Measurements from ENCODE around the gene ENTPD6. TPM values are rescaled to one million over a fixed set of nuclear protein-coding genes. Genes with fewer than 3 reads are reported as not detected.

ENTPD6 gene
- total RNA-seq, 2 experiments from 2014 or later: 39.4 to 42.8 TPM

- TF ChIP-seq CTCF (IDR thresholded peaks at IDR 0.05): no peak
- ChIA-PET POLR2A (no interaction called here), CTCF (interaction anchor here (1.5 kb wide), 1 partner anchor 26 kb away, joined by 4 read pairs; no protein-coding TSS in a partner anchor)
- Mint-ChIP-seq H3K4me3 (no peak overlapping the region), H3K27ac (no peak overlapping the region), H3K27me3 (no peaks in the 10 kb centered on the region), H3K36me3 (ENCODE audit: low read depth) (peaks cover 19% of the 10 kb centered on the region), H3K4me1 (ENCODE audit: low read depth) (peaks cover 8% of the 10 kb centered on the region), H3K9me3 (no peaks in the 10 kb centered on the region)
- DNase-seq (no peak), ATAC-seq (no peak)
- intact Hi-C loops (cut with micrococcal nuclease): no loop called here
Observed at GRCh38 chr20:25269833-25270170, 74.3 kb downstream of the ENTPD6 start.

- H3K36me3 Mint-ChIP-seq (ENCODE audit: low read depth): peaks cover 22% of the 10 kb centered on the region
Observed at GRCh38 chr20:25270829-25271251, 75.3 kb downstream of the ENTPD6 start.

GRCh38 chr20:25271486-25272222 lies 76.1 kb downstream of the ENTPD6 start:
- no peak for TF ChIP-seq CTCF (IDR thresholded peaks at IDR 0.05)
- no peak overlapping the region for H3K4me3 Mint-ChIP-seq
- CTCF ChIA-PET: interaction anchor here (1.2 kb wide), 1 partner anchor 11 kb away, joined by 3 read pairs; no protein-coding TSS in a partner anchor
- peaks cover 6% of the 10 kb centered on the region for H3K4me1 Mint-ChIP-seq (ENCODE audit: low read depth)
- DNase-seq (no peak), ATAC-seq (no peak)
- no peak overlapping the region for H3K27ac Mint-ChIP-seq
- H3K27me3 Mint-ChIP-seq: no peaks in the 10 kb centered on the region
- intact Hi-C loops (cut with micrococcal nuclease): no loop called here
- POLR2A ChIA-PET: no interaction called here
- no peaks in the 10 kb centered on the region for H3K9me3 Mint-ChIP-seq
- H3K36me3 Mint-ChIP-seq (ENCODE audit: low read depth): peaks cover 22% of the 10 kb centered on the region

More at GRCh38 chr20:25270829-25271251, 75.3 kb downstream of the ENTPD6 start:
- H3K4me3 Mint-ChIP-seq: no peak overlapping the region
- intact Hi-C loops (cut with micrococcal nuclease): no loop called here
- no peak for DNase-seq
- ChIA-PET CTCF (no interaction called here), POLR2A (no interaction called here)
- H3K27ac Mint-ChIP-seq: no peak overlapping the region
- H3K4me1 Mint-ChIP-seq (ENCODE audit: low read depth): peaks cover 8% of the 10 kb centered on the region
- no peak for ATAC-seq
- no peaks in the 10 kb centered on the region for H3K27me3 Mint-ChIP-seq
- no peaks in the 10 kb centered on the region for H3K9me3 Mint-ChIP-seq
- TF ChIP-seq CTCF (IDR thresholded peaks at IDR 0.05): no peak

GRCh38 chr20:25272223-25273000 lies 76.9 kb downstream of the ENTPD6 start:
- Mint-ChIP-seq H3K4me1 (ENCODE audit: low read depth) (no peaks in the 10 kb centered on the region), H3K27me3 (no peaks in the 10 kb centered on the region), H3K9me3 (no peaks in the 10 kb centered on the region), H3K4me3 (no peak overlapping the region), H3K27ac (no peak overlapping the region), H3K36me3 (ENCODE audit: low read depth) (peaks cover 24% of the 10 kb centered on the region)
- POLR2A ChIA-PET: no interaction called here
- TF ChIP-seq CTCF (IDR thresholded peaks at IDR 0.05): no peak
- intact Hi-C loops (cut with micrococcal nuclease): no loop called here
- CTCF ChIA-PET: interaction anchor here (1.2 to 1.3 kb wide), 2 partner anchors 11 to 12 kb away, joined by 3 read pairs; no protein-coding TSS in a partner anchor
- DNase-seq (no peak), ATAC-seq (no peak)

GRCh38 chr20:25273046-25273445 lies 77.5 kb downstream of the ENTPD6 start:
- TF ChIP-seq CTCF (IDR thresholded peaks at IDR 0.05): no peak
- CTCF ChIA-PET: interaction anchor here (1.3 kb wide), 1 partner anchor 12 kb away, joined by 3 read pairs; no protein-coding TSS in a partner anchor
- no peaks in the 10 kb centered on the region for H3K4me1 Mint-ChIP-seq (ENCODE audit: low read depth)
- ATAC-seq: no peak
- H3K4me3 Mint-ChIP-seq: no peak overlapping the region
- no peak overlapping the region for H3K27ac Mint-ChIP-seq
- H3K36me3 Mint-ChIP-seq (ENCODE audit: low read depth): peaks cover 26% of the 10 kb centered on the region
- H3K9me3 Mint-ChIP-seq: no peaks in the 10 kb centered on the region
- intact Hi-C loops (cut with micrococcal nuclease): no loop called here
- no peak for DNase-seq
- POLR2A ChIA-PET: no interaction called here
- H3K27me3 Mint-ChIP-seq: no peaks in the 10 kb centered on the region

Data from activated CD8-positive, alpha-beta T cell treated with anti-CD3 and anti-CD28 coated beads for 36 hours (primary cell).